Thymus (tissue), 11 donors: ENCODE measurements around the gene RNF208. TPM values are rescaled to one million over a fixed set of nuclear protein-coding genes. Genes with fewer than 3 reads are reported as not detected.

Experiments
- DNase-seq, 9 donors: peaks; one replicate each; pipeline ENCODE4 v3.0.0-alpha.2; 2013; ENCODE audit warnings: low spot score in 9 of 9, low read depth in 6 of 9, missing footprints in 1 of 9
- H3K27ac ChIP-seq, 2 donors: one replicate each; pipeline ENCODE4 v1.5.1; 2013; ENCODE audit warnings: control low read depth in 1 of 2, low read depth in 1 of 2, low read length in 1 of 2, mild to moderate bottlenecking in 1 of 2, moderate library complexity in 1 of 2
- H3K27me3 ChIP-seq, 2 donors: one replicate each; pipeline ENCODE4 v1.5.1; 2013; ENCODE audit warnings: low read length in 1 of 2; ENCODE audit not compliant: control insufficient read depth in 2 of 2, insufficient read depth in 1 of 2
- H3K36me3 ChIP-seq, 2 donors: one replicate each; pipeline ENCODE4 v1.5.1; 2013; ENCODE audit warnings: low read length in 1 of 2, mild to moderate bottlenecking in 1 of 2, moderate library complexity in 1 of 2; ENCODE audit not compliant: control insufficient read depth in 2 of 2, insufficient read depth in 2 of 2
- H3K4me1 ChIP-seq, 2 donors: one replicate each; pipeline ENCODE4 v1.5.1; 2013; ENCODE audit warnings: low read length in 2 of 2; ENCODE audit not compliant: control insufficient read depth in 2 of 2, insufficient read depth in 2 of 2
- H3K4me3 ChIP-seq, 2 donors: one replicate each; pipeline ENCODE4 v1.5.1; 2013; ENCODE audit warnings: low read length in 2 of 2, control low read depth in 1 of 2, mild to moderate bottlenecking in 1 of 2
- H3K9me3 ChIP-seq, 2 donors: one replicate each; pipeline ENCODE4 v1.5.1; 2013; ENCODE audit warnings: low read length in 1 of 2, mild to moderate bottlenecking in 1 of 2; ENCODE audit not compliant: control insufficient read depth in 2 of 2, insufficient read depth in 1 of 2
- WGBS: extraction: QIAGEN DNeasy Blood & Tissue Kit; methylation state at CpG from one replicate; pipeline ENCODE4 v1.1.7; 2013; 5-methylcytosine and 5-hydroxymethylcytosine counted together
- polyA plus RNA-seq: library from polyadenylated mRNA; stranded (reverse); fragments of 200-250 nt; gene quantifications from one replicate; pipeline ENCODE4 v1.2.3, GENCODE V29; 2013
- total RNA-seq: library from RNA; stranded (reverse); fragments of 120-200 nt; gene quantifications from one replicate; pipeline ENCODE4 v1.2.4, GENCODE V29; 2013
- donor health status: healthy.

Gene RNF208
- total and polyA plus RNA-seq, 2 donors: 0.09 to 5.3 TPM

DNA sequence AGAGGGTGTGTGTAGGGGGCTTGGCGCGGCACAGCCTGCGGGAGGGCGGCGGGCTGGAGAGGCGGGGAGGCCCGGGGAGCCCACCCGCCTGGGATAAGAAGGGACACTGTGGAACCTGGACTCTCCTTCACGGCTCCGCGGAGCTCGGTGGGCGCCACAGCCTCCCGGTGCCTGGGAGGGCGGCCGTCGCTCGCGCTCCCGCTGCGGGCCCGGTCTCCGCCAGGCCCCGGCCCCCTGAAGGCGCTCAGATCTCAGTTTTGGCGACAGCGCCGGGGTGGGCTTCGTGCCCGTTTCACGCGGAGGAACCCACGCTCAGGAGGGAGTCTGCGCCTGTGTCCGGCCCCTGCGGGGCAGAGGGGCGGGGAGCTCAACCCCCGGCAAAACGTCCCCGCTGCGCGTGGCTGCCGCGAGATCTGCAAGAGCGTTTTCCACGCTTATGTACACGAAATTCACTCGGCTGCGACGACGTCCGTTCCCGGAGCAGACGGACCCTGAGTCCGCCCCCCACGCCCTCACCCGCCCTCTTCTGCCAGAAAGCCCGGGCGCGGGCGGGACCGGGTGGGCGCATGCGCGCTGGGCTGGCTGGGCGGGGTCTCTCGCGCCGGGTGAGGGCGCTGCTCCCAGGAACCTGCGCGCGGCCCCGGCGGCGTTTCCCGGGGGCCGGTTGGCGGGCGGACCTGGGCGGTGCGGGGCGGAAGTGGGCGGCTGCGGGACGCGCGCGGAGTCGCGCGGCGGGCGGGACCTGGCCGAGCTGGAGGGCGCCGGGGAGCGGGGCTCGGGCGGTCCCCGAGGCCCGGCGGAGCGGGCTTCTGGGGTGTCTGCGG lies 32.8 kb upstream of the RNF208 start, which contains the start of gene NELFB:
Gene NELFB, plus strand, starts transcription at position 704 of the 824 bp plus-strand sequence.
- Histone ChIP-seq H3K4me1 (peaks cover 7 to 22% of the 10 kb centered on the region in 2 donors), H3K9me3 (peaks cover 0 to 4% of the 10 kb centered on the region in 2 donors), H3K4me3 (peak within 1 kb of the TSS; percentile 75 to 98), H3K36me3 (peaks cover 18 to 19% of the 10 kb centered on the region in 2 donors), H3K27me3 (peaks cover 7 to 28% of the 10 kb centered on the region in 2 donors), H3K27ac (peak within 1 kb of the TSS in 1 of 2 donors; percentile 48)
- 3% methylated on average over 105 of the region's 105 CpGs for WGBS
- peak; percentile 61 to 94 (median 87) for DNase-seq

DNA sequence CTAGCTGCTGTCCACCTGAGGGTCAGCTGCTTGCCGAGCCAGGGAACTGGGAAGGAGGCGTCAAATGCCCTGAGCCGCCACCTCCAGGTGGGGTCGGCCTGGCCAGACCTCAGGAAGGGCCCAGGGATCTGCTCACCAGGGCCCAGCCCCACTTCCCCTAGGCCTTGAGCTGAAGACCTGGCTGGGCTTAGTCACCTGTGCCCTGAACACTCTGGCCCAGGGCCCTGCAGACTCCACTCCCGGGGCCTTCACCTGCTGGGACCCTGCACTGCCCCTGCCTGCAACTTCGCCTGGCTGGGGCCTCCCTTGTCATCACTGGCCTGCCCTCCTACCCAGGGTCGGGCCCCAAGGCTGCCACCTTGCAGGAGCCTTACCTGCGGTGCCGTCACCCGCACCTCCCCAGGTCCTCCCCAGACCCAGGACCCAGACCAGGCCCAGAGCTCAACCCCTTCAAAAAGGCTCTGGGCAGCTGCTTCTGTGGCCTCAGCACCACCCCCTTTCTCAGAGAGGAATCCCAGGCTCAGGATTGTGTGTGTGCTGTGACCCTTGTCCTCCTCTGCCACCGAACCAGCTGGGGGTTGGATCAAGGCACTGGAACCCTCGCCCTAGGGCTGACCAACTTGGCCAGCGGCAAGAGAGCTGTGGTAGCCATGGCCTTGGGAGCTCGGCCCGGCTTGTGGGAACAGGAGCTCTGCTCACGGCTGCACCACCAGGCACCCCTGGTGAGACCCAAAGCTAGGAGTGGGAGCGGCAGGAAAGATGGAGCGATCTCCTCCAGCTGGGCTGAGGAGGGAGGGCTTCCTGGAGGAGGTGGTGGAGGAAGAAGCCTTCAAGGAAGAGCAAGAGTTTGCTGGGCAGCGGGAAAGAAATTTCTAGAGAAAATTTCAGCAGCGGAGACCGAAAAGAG lies 31.9 kb upstream of the RNF208 start:
- H3K36me3 ChIP-seq: peaks cover 13 to 14% of the 10 kb centered on the region in 2 donors
- peaks cover 7 to 22% of the 10 kb centered on the region in 2 donors for H3K4me1 ChIP-seq
- H3K9me3 ChIP-seq: peaks cover 0 to 4% of the 10 kb centered on the region in 2 donors
- H3K4me3 ChIP-seq: peak overlapping the region; percentile 69 to 98
- WGBS: 93% methylated on average over 21 of the region's 21 CpGs
- no peak overlapping the region for H3K27ac ChIP-seq
- peaks cover 7 to 33% of the 10 kb centered on the region in 2 donors for H3K27me3 ChIP-seq
- no peak for DNase-seq

DNA sequence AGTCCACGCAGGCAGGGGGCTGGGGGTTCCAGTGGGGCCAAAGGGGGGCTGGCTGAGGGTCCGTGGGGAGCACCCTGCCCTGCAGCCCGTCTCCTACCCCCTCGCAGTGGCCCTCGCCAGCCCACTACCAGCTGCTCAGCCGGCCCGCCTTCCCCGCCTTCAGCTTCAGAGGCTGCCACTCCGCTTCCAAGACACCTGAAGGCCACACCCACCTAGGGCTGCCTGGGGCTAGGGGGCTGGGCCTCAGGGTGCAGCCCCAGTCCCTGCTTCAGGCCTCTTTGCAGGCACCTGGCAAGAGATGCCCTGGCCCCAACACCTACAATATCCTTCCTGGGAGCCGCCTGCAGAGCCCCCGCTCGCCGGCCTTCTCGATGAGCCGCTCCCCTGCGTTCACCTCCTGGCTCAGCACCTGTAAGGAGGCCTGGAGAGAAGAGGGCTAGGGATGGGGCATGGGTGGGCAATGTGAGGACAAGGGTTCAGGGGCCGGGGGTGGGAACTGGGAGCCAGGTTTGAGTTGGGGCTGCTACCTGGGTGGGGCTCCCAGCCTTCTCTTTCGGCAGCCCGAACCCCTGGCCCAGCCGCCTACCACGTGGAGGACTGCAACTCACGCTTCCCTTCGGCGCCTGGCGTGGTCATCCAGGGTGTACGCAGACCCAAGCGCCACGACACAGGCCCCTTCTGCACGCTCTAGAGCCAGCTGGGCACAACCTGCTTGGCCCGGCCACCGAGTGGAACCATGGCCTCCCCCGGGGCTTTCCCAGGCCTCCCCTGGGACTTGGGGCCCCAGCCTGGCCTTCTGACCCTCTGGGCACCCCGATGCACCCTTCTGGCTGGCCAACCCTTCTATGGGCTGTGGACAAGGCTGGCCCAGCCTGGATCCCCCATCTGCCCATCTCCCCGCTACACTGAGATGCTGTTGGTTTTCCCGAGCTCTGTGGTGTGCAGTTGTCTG lies 30.8 kb upstream of the RNF208 start:
- Histone ChIP-seq H3K36me3 (peaks cover 6% of the 10 kb centered on the region in 2 donors), H3K9me3 (peaks cover 0 to 4% of the 10 kb centered on the region in 2 donors), H3K27ac (no peak overlapping the region), H3K4me3 (no peak overlapping the region), H3K4me1 (peaks cover 7 to 22% of the 10 kb centered on the region in 2 donors), H3K27me3 (peaks cover 7 to 33% of the 10 kb centered on the region in 2 donors)
- DNase-seq: peak in 1 of 9 donors; percentile 39
- WGBS: 90% methylated on average over 35 of the region's 35 CpGs

DNA sequence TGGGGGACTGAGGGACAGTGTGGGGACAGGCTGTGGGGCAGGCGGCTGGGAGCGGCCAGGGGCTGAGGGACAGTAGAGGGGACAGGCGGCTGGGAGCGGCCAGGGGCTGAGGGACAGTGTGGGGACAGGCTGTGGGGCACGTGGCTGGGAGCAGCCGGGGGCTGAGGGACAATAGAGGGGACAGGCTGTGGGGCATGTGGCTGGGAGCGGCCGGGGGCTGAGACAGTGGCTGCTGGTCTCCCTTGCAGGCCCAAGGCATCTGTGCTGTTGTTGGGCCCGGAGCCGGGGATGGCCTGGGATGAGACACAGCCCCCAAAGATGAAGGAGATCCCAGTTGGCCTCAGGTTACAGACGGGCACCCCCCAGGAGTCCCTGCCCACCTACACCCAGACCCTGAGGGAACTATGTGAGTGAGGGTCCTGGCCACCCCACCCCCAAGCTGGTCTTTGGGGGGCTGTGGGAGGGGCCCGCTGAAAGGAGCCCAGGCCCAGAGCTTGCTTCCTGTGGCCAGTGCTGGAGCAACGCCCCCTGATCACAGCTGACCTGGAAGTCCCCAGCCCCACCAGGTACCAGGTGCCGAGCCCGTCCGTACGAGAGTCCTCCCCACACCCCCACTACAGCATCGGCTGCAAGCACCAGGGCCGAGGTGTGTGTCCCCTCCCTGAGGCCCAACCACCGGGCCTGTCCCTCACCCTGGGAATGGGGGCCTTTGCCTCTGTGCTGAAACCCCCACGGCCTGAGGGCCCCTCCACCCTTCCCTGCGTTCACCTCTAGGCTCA lies 29.6 kb upstream of the RNF208 start:
- WGBS: 96% methylated on average over 22 of the region's 22 CpGs
- Histone ChIP-seq H3K27me3 (peaks cover 7 to 33% of the 10 kb centered on the region in 2 donors), H3K9me3 (peaks cover 0 to 4% of the 10 kb centered on the region in 2 donors), H3K27ac (no peak overlapping the region), H3K4me3 (no peak overlapping the region), H3K4me1 (peaks cover 7 to 21% of the 10 kb centered on the region in 2 donors), H3K36me3 (peaks cover 1% of the 10 kb centered on the region in 2 donors)
- no peak for DNase-seq

DNA sequence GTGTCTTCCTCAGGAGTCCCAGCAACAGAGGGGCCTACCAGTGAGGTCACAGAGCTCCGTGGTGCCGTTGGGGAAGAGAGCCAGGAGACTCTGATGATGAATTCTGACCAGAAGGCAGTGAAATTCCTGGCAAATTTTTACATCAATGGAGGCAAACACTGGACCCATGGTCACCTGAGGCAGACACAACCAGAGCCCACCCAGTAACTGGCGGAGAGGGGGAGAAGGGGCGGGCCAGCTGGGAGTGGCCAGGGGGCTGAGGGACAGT lies 29.1 kb upstream of the RNF208 start, which contains the start of gene STPG3:
Gene STPG3, plus strand, starts transcription at position 93 of the 268 bp plus-strand sequence. Its CDS starts 1 bp downstream, at position 94.
- Histone ChIP-seq H3K9me3 (peaks cover 0 to 4% of the 10 kb centered on the region in 2 donors), H3K27me3 (peaks cover 7 to 33% of the 10 kb centered on the region in 2 donors), H3K4me1 (peaks cover 3 to 16% of the 10 kb centered on the region in 2 donors), H3K27ac (no peak within 1 kb of the TSS), H3K4me3 (no peak within 1 kb of the TSS), H3K36me3 (no peaks in the 10 kb centered on the region)
- no peak for DNase-seq
- WGBS: 96% methylated on average over 4 of the region's 4 CpGs

DNA sequence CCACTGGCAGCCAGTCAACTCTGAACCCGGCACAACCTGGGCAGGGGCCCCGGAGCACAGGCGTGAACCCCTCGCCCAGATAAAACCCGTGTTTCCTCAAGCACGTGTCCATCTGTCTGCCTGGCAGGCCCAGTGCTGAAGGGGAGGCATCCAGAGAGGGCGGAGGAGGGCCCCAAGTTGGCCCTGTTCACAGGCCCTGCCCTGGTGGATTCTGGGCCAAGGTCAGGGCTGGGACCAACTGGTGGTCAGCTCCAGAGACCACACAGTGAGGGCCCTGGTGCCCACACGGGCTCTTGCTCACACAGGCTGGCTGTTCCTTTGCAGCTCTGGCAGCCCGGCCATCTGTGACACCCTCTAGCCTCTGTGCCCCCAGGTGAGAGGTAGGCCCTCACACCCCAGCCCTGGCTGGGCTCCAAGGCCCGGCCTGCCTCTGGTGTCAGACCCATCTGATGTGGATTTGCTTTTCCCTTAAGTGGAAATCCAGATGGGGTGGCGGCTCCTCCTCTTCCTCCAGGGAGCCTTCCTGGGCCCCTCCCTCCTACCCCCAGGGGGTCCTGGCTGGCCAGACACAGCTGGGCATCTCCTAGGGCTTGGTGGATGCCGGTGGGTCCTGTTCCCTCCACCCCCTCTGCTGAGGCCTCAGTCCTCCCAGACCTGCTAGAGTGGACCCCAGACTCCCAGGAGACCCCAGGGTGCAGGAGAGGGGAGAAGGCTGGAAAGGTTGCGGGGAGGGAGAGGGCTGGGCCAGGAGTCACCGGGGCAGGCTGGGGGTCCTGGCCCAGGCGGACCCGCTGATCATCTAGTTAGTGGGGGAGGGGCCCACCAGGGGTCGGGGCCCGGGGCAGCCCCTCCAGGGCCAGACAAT lies 28.5 kb upstream of the RNF208 start:
- peaks cover 7 to 33% of the 10 kb centered on the region in 2 donors for H3K27me3 ChIP-seq
- H3K4me3 ChIP-seq: no peak overlapping the region
- WGBS: 94% methylated on average over 17 of the region's 18 CpGs
- no peak overlapping the region for H3K27ac ChIP-seq
- peaks cover 0 to 11% of the 10 kb centered on the region in 2 donors for H3K4me1 ChIP-seq
- H3K9me3 ChIP-seq: peaks cover 0 to 2% of the 10 kb centered on the region in 2 donors
- no peaks in the 10 kb centered on the region for H3K36me3 ChIP-seq
- DNase-seq: no peak

DNA sequence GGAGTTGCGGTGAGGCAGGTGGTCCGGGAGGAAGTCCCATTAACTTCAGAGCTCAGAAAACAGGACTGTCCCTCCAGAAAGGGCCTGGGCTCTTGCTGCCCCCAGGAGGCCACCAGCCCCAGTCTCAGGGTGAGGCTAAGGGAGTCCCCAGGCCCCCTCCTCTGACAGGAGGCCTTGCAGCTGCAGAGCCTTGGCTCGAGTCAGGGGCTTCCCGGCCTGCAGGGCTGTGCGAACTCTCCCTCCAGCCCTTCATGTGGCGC lies 25.8 kb upstream of the RNF208 start:
- Histone ChIP-seq H3K4me1 (peaks cover under 1 to 14% of the 10 kb centered on the region in 2 donors), H3K9me3 (no peaks in the 10 kb centered on the region), H3K36me3 (peaks cover 6 to 9% of the 10 kb centered on the region in 2 donors), H3K4me3 (no peak overlapping the region), H3K27me3 (peaks cover 0 to 15% of the 10 kb centered on the region in 2 donors), H3K27ac (no peak overlapping the region)
- 95% methylated on average over 6 of the region's 6 CpGs for WGBS
- no peak for DNase-seq
